Neuronal stem cell (in vitro differentiated cells): Measurements from ENCODE around the gene SEC24A.

Source experiments
- DNase-seq: peaks from one replicate; pipeline ENCODE4 v3.0.0-alpha.2; 2013; ENCODE audit warnings: low spot score
- H2AFZ ChIP-seq: one replicate; pipeline ENCODE4 v1.6.1; 2013; ENCODE audit warnings: mild to moderate bottlenecking, low read length, inconsistent platforms
- H2AK5ac ChIP-seq: 2 replicates; pipeline ENCODE4 v1.6.1; 2013; ENCODE audit warnings: low read depth, mild to moderate bottlenecking, inconsistent platforms, low read length, moderate library complexity, mixed read lengths
- H2BK120ac ChIP-seq: 2 replicates; pipeline ENCODE4 v1.6.1; 2013; ENCODE audit warnings: low read depth, mild to moderate bottlenecking, inconsistent platforms, low read length, moderate library complexity, mixed read lengths
- H2BK12ac ChIP-seq: one replicate; pipeline ENCODE4 v1.6.1; 2013; ENCODE audit warnings: low read length, inconsistent platforms
- H2BK15ac ChIP-seq: 2 replicates; pipeline ENCODE4 v1.6.1; 2013; ENCODE audit warnings: mild to moderate bottlenecking, low read length, inconsistent platforms, mixed read lengths
- H2BK5ac ChIP-seq: one replicate; pipeline ENCODE4 v1.6.1; 2013; ENCODE audit warnings: inconsistent platforms, mild to moderate bottlenecking, low read length, moderate library complexity
- H3K14ac ChIP-seq: one replicate; pipeline ENCODE4 v1.6.1; 2013; ENCODE audit warnings: low read length, inconsistent platforms
- H3K18ac ChIP-seq: 2 replicates; pipeline ENCODE4 v1.6.1; 2013; ENCODE audit warnings: low read length, inconsistent platforms
- H3K23ac ChIP-seq: 2 replicates; pipeline ENCODE4 v1.6.1; 2013; ENCODE audit warnings: low read depth, mild to moderate bottlenecking, mixed read lengths, low read length, inconsistent platforms; ENCODE audit not compliant: poor library complexity
- H3K27ac ChIP-seq: replicated peaks from 3 replicates; pipeline ENCODE4 v1.5.1; 2013; ENCODE audit warnings: low read length, inconsistent platforms
- H3K27me3 ChIP-seq, 3 experiments: 2 replicates each; pipeline ENCODE4 v1.6.1; 2013; ENCODE audit warnings: low read length in 3 of 3, mild to moderate bottlenecking in 2 of 3, inconsistent platforms in 1 of 3, low read depth in 1 of 3, mixed read lengths in 1 of 3, moderate library complexity in 1 of 3; ENCODE audit not compliant: control insufficient read depth in 3 of 3, insufficient read depth in 3 of 3
- H3K36me3 ChIP-seq, 2 donors: replicated peaks in 1 of 2; 2 replicates each; pipeline ENCODE4 v1.6.1; 2013; ENCODE audit warnings: low read length in 2 of 2; ENCODE audit not compliant: control insufficient read depth in 2 of 2, insufficient read depth in 2 of 2
- H3K4ac ChIP-seq: 2 replicates; pipeline ENCODE4 v1.6.1; 2013; ENCODE audit warnings: inconsistent platforms, mild to moderate bottlenecking, low read length, moderate library complexity
- H3K4me1 ChIP-seq, 2 donors: 1 replicate in 1 of 2; 2 replicates in 1 of 2; pipeline ENCODE4 v1.6.1; 2013; ENCODE audit warnings: low read length in 2 of 2, low read depth in 1 of 2; ENCODE audit not compliant: control insufficient read depth in 2 of 2, insufficient read depth in 1 of 2
- H3K4me2 ChIP-seq: one replicate; pipeline ENCODE4 v1.6.1; 2013; ENCODE audit warnings: mild to moderate bottlenecking, low read length, inconsistent platforms; ENCODE audit not compliant: insufficient read depth, poor library complexity, severe bottlenecking
- H3K4me3 ChIP-seq, 2 donors: 2 replicates each; pipeline ENCODE4 v1.5.1; 2013; ENCODE audit warnings: low read length in 2 of 2, mild to moderate bottlenecking in 2 of 2, inconsistent platforms in 1 of 2, moderate library complexity in 1 of 2
- H3K79me1 ChIP-seq: one replicate; pipeline ENCODE4 v1.6.1; 2013; ENCODE audit warnings: low read depth, mild to moderate bottlenecking, inconsistent platforms, low read length, moderate library complexity
- H3K9ac ChIP-seq: one replicate; pipeline ENCODE4 v1.6.1; 2013; ENCODE audit warnings: mild to moderate bottlenecking, low read depth, low read length, inconsistent platforms; ENCODE audit not compliant: poor library complexity
- H3K9me3 ChIP-seq, 2 donors: replicated peaks in 1 of 2; 2 replicates each; pipeline versions ENCODE3 to v1.6.1; 2013; ENCODE audit warnings: low read length in 2 of 2, mild to moderate bottlenecking in 2 of 2, inconsistent platforms in 1 of 2, low read depth in 1 of 2, mixed read lengths in 1 of 2, moderate library complexity in 1 of 2; ENCODE audit not compliant: control insufficient read depth in 2 of 2, insufficient read depth in 1 of 2
- H4K8ac ChIP-seq: one replicate; pipeline ENCODE4 v1.6.1; 2013; ENCODE audit warnings: low read depth, mild to moderate bottlenecking, inconsistent platforms, low read length, moderate library complexity
- H4K91ac ChIP-seq: one replicate; pipeline ENCODE4 v1.6.1; 2013; ENCODE audit warnings: low read length, low read depth, mild to moderate bottlenecking, inconsistent platforms; ENCODE audit not compliant: poor library complexity
- WGBS, 2 donors: extraction: QIAGEN DNeasy Blood & Tissue Kit; methylation state at CpG; one replicate each; pipeline ENCODE4 v1.1.7; 2013; ENCODE audit warnings: missing lambda C conversion rate in 2 of 2, mixed read lengths in 1 of 2; ENCODE audit not compliant: insufficient read length in 2 of 2, insufficient replicate concordance in 1 of 2; ENCODE audit errors: extremely low coverage in 2 of 2; 5-methylcytosine and 5-hydroxymethylcytosine counted together

The SEC24A gene

GRCh38 chr5:134659456-134659855 is 10.9 kb downstream of the SEC24A start:
- no peak for DNase-seq
- no CpG with 5 or more reads among the region's 4 CpGs for WGBS, 2 donors
- H3K4me1 ChIP-seq: no peaks in the 10 kb centered on the region

DNA sequence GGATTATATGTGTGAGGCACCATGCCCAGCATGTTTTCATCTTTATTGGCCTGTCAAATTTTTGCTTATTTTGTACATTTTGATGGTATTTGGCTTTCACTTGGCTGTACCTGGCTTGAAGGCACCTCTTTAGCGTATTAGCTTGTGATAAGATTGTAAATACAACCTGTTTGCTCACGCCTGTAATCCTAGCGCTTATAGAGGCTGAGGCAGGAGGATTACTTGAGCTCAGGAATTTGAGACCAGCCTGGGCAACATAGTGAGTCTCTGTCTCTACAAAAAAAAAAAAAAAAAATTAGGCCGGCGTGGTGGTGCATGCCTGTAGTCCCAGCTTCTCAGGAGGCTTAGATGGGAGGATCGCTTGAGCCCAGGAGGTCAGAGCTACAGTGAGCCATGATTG is 11.3 kb downstream of the SEC24A start:
- H3K9ac ChIP-seq: no peak overlapping the region
- H3K4ac ChIP-seq: no peak overlapping the region
- no peak overlapping the region for H2AFZ ChIP-seq
- no peak overlapping the region for H2BK15ac ChIP-seq
- H2AK5ac ChIP-seq: no peak overlapping the region
- no peak overlapping the region for H2BK5ac ChIP-seq
- peaks cover 8 to 41% of the 10 kb centered on the region in 2 donors for H3K36me3 ChIP-seq
- H4K91ac ChIP-seq: no peak overlapping the region
- H3K4me1 ChIP-seq: no peaks in the 10 kb centered on the region
- no peak overlapping the region for H3K23ac ChIP-seq
- H3K27ac ChIP-seq: no peak overlapping the region
- no peak overlapping the region for H2BK12ac ChIP-seq
- no peaks in the 10 kb centered on the region for H3K27me3 ChIP-seq
- no peak overlapping the region for H2BK120ac ChIP-seq
- H3K18ac ChIP-seq: no peak overlapping the region
- H3K9me3 ChIP-seq: no peaks in the 10 kb centered on the region
- H4K8ac ChIP-seq: no peak overlapping the region
- DNase-seq: no peak
- peaks cover 5% of the 10 kb centered on the region for H3K79me1 ChIP-seq
- no CpG with 5 or more reads among the region's 6 CpGs for WGBS, 2 donors
- H3K4me3 ChIP-seq: no peak overlapping the region
- H3K14ac ChIP-seq: no peak overlapping the region
- no peak overlapping the region for H3K4me2 ChIP-seq

More at GRCh38 chr5:134659456-134659855, 10.9 kb downstream of the SEC24A start:
- H3K4me3 ChIP-seq: no peak overlapping the region
- H2BK120ac ChIP-seq: no peak overlapping the region
- H2AK5ac ChIP-seq: no peak overlapping the region
- H3K36me3 ChIP-seq: peaks cover 8 to 40% of the 10 kb centered on the region in 2 donors
- H3K27ac ChIP-seq: no peak overlapping the region
- no peaks in the 10 kb centered on the region for H3K27me3 ChIP-seq
- no peak overlapping the region for H3K14ac ChIP-seq
- H3K18ac ChIP-seq: no peak overlapping the region
- H3K4ac ChIP-seq: no peak overlapping the region
- H4K8ac ChIP-seq: no peak overlapping the region
- no peak overlapping the region for H3K9ac ChIP-seq
- no peaks in the 10 kb centered on the region for H3K9me3 ChIP-seq
- no peak overlapping the region for H2AFZ ChIP-seq
- no peak overlapping the region for H3K4me2 ChIP-seq
- H2BK5ac ChIP-seq: no peak overlapping the region
- H4K91ac ChIP-seq: no peak overlapping the region
- no peak overlapping the region for H3K23ac ChIP-seq
- no peak overlapping the region for H2BK15ac ChIP-seq
- H3K79me1 ChIP-seq: peaks cover 7% of the 10 kb centered on the region
- no peak overlapping the region for H2BK12ac ChIP-seq

DNA sequence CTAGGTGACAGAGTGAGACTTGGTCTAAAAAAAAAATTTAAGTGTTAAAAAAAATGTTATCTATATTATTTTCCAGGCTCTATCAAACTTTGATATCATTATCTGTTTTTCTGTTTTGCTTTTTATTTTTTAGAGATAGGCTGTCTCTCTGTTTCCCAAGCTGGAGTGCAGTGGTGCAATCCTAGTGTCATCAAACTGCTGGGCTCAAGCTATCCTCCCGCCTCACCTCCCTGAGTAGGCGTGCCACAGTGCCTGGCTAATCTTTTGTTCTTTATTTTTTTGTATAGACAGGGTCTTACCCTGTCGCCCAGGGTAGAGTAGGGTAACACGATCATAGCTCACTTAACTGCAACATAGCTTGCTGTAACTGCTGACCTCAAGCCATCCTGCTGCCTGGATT is 14.4 kb downstream of the SEC24A start:
- H3K18ac ChIP-seq: no peak overlapping the region
- H2BK15ac ChIP-seq: no peak overlapping the region
- H4K91ac ChIP-seq: no peak overlapping the region
- no peak overlapping the region for H3K9ac ChIP-seq
- H2BK12ac ChIP-seq: no peak overlapping the region
- H3K23ac ChIP-seq: no peak overlapping the region
- H3K4ac ChIP-seq: no peak overlapping the region
- H3K9me3 ChIP-seq: no peaks in the 10 kb centered on the region
- no peak for DNase-seq
- peaks cover 8 to 58% of the 10 kb centered on the region in 2 donors for H3K36me3 ChIP-seq
- no peak overlapping the region for H2BK120ac ChIP-seq
- H3K79me1 ChIP-seq: peaks cover 1% of the 10 kb centered on the region
- H3K14ac ChIP-seq: no peak overlapping the region
- H2AK5ac ChIP-seq: no peak overlapping the region
- H3K27me3 ChIP-seq: no peaks in the 10 kb centered on the region
- no peak overlapping the region for H2BK5ac ChIP-seq
- H3K4me1 ChIP-seq: no peaks in the 10 kb centered on the region
- no peak overlapping the region for H2AFZ ChIP-seq
- no peak overlapping the region for H4K8ac ChIP-seq
- no peak overlapping the region for H3K4me3 ChIP-seq
- H3K27ac ChIP-seq: no peak overlapping the region
- no peak overlapping the region for H3K4me2 ChIP-seq
- no CpG with 5 or more reads among the region's 4 CpGs for WGBS, 2 donors

GRCh38 chr5:134664448-134664847 is 15.9 kb downstream of the SEC24A start:
- H2BK5ac ChIP-seq: no peak overlapping the region
- H3K4me2 ChIP-seq: no peak overlapping the region
- H3K27me3 ChIP-seq: no peaks in the 10 kb centered on the region
- no peak overlapping the region for H3K14ac ChIP-seq
- no peaks in the 10 kb centered on the region for H3K4me1 ChIP-seq
- H2BK15ac ChIP-seq: no peak overlapping the region
- no peak overlapping the region for H2BK12ac ChIP-seq
- H3K4me3 ChIP-seq: no peak overlapping the region
- no CpG with 5 or more reads among the region's 3 CpGs for WGBS, 2 donors
- no peak overlapping the region for H3K27ac ChIP-seq
- H2AK5ac ChIP-seq: no peak overlapping the region
- H3K79me1 ChIP-seq: peaks cover 1% of the 10 kb centered on the region
- no peak overlapping the region for H3K23ac ChIP-seq
- no peak overlapping the region for H3K4ac ChIP-seq
- H3K9ac ChIP-seq: no peak overlapping the region
- H3K36me3 ChIP-seq: peaks cover 8 to 60% of the 10 kb centered on the region in 2 donors
- H3K18ac ChIP-seq: no peak overlapping the region
- no peak overlapping the region for H2AFZ ChIP-seq
- no peak overlapping the region for H4K8ac ChIP-seq
- H3K9me3 ChIP-seq: no peaks in the 10 kb centered on the region
- H4K91ac ChIP-seq: no peak overlapping the region
- no peak overlapping the region for H2BK120ac ChIP-seq
- DNase-seq: no peak
